Activated B cell treated with CpG ODN at 0.5 μM for 24 hours (primary cell): Measurements from ENCODE around the gene KRT17. TPM values are rescaled to one million over a fixed set of nuclear protein-coding genes. Genes with fewer than 3 reads are reported as not detected.

Source experiments
- ATAC-seq: fragments of 200-7000 bp; cut with Tn5 transposase; one replicate; pipeline ENCODE4 v1.10.0; 2021; ENCODE audit warnings: low read depth, mild to moderate bottlenecking, moderate library complexity
- CTCF ChIA-PET: fragments of 350-600 bp; sonication (Branson Sonifier 250); formaldehyde crosslinking; loops from one replicate; lab custom pipeline; 2021; ENCODE audit warnings: antibody characterized with exemption; lab: Charles Lee
- POLR2A ChIA-PET: fragments of 350-600 bp; sonication (Branson Sonifier 250); formaldehyde crosslinking; loops from one replicate; lab custom pipeline; 2021; ENCODE audit warnings: antibody characterized with exemption; lab: Charles Lee
- DNase-seq: peaks from one replicate; pipeline ENCODE4 v3.0.0; 2022
- H3K27ac Mint-ChIP-seq: one replicate; pipeline ENCODE4 v1.8.0; 2020; ENCODE audit warnings: mixed read lengths
- H3K27me3 Mint-ChIP-seq: one replicate; pipeline ENCODE4 v1.8.0; 2021; ENCODE audit warnings: mixed read lengths
- H3K36me3 Mint-ChIP-seq: one replicate; pipeline ENCODE4 v1.8.0; 2021; ENCODE audit warnings: low read depth, mixed read lengths
- H3K4me1 Mint-ChIP-seq: one replicate; pipeline ENCODE4 v1.8.0; 2021; ENCODE audit warnings: mixed read lengths
- H3K4me3 Mint-ChIP-seq: one replicate; pipeline ENCODE4 v1.8.0; 2020; ENCODE audit warnings: mild to moderate bottlenecking, mixed read lengths
- H3K9me3 Mint-ChIP-seq: one replicate; pipeline ENCODE4 v1.8.0; 2020; ENCODE audit warnings: mixed read lengths
- CTCF ChIP-seq: fragments of 200-600 bp; IDR thresholded peaks from one replicate; pipeline ENCODE4 v1.8.0; 2022; ENCODE audit warnings: antibody characterized with exemption, mild to moderate bottlenecking
- intact Hi-C: fragments of 100-400 bp; cut with micrococcal nuclease; formaldehyde crosslinking; loops from one replicate; pipeline ENCODE4 v1.15.1; 2024
- total RNA-seq: library from RNA; stranded (reverse); gene quantifications from 2 replicates; pipeline ENCODE4 v1.2.3, GENCODE V29; 2022

The KRT17 gene
- total RNA-seq, 1 donor from 2014 or later = not detected

GRCh38 chr17:41639492-41640473 lies 15.4 kb upstream of the KRT17 start:
- TF ChIP-seq CTCF = no peak
- no peak overlapping the region for H3K4me3 Mint-ChIP-seq
- H3K27ac Mint-ChIP-seq = no peak overlapping the region
- ATAC-seq = no peak
- CTCF ChIA-PET = interaction anchor here (0.6 to 1.1 kb wide), 2 partner anchors 9 to 23 kb away, joined by 3 read pairs; no protein-coding TSS in a partner anchor
- H3K9me3 Mint-ChIP-seq = no peaks in the 10 kb centered on the region
- H3K4me1 Mint-ChIP-seq = no peaks in the 10 kb centered on the region
- intact Hi-C loops = no loop called here
- DNase-seq = no peak
- POLR2A ChIA-PET = interaction anchor here (0.5 to 0.7 kb wide), 2 partner anchors 758 to 1106 kb away, joined by 5 read pairs; no protein-coding TSS in a partner anchor
- H3K27me3 Mint-ChIP-seq = peaks cover 4% of the 10 kb centered on the region
- H3K36me3 Mint-ChIP-seq = no peaks in the 10 kb centered on the region

- ATAC-seq = no peak
- POLR2A ChIA-PET = no interaction called here
- intact Hi-C loops = no loop called here
- H3K4me1 Mint-ChIP-seq = no peaks in the 10 kb centered on the region
- no peak for DNase-seq
- CTCF ChIA-PET = interaction anchor here (0.6 kb wide), 1 partner anchor 10 kb away, joined by 3 read pairs; no protein-coding TSS in a partner anchor
- no peaks in the 10 kb centered on the region for H3K36me3 Mint-ChIP-seq
- no peak for TF ChIP-seq CTCF
- peaks cover 4% of the 10 kb centered on the region for H3K27me3 Mint-ChIP-seq
- no peak overlapping the region for H3K27ac Mint-ChIP-seq
- H3K9me3 Mint-ChIP-seq = no peaks in the 10 kb centered on the region
- no peak overlapping the region for H3K4me3 Mint-ChIP-seq
Observed at GRCh38 chr17:41638941-41639340, 14.6 kb upstream of the KRT17 start.

GRCh38 chr17:41638194-41638593 lies 13.8 kb upstream of the KRT17 start:
- POLR2A ChIA-PET = no interaction called here
- no peaks in the 10 kb centered on the region for H3K36me3 Mint-ChIP-seq
- intact Hi-C loops = no loop called here
- no peaks in the 10 kb centered on the region for H3K9me3 Mint-ChIP-seq
- ATAC-seq (no peak), DNase-seq (no peak)
- H3K27me3 Mint-ChIP-seq = peaks cover 4% of the 10 kb centered on the region
- CTCF ChIA-PET = no interaction called here
- no peak for TF ChIP-seq CTCF
- no peak overlapping the region for H3K4me3 Mint-ChIP-seq
- H3K27ac Mint-ChIP-seq = no peak overlapping the region
- no peaks in the 10 kb centered on the region for H3K4me1 Mint-ChIP-seq

GRCh38 chr17:41636652-41637051 lies 12.3 kb upstream of the KRT17 start:
- intact Hi-C loops = no loop called here
- ChIA-PET CTCF (no interaction called here), POLR2A (no interaction called here)
- Mint-ChIP-seq H3K36me3 (no peaks in the 10 kb centered on the region), H3K27me3 (peaks cover 4% of the 10 kb centered on the region), H3K9me3 (no peaks in the 10 kb centered on the region), H3K27ac (no peak overlapping the region), H3K4me1 (no peaks in the 10 kb centered on the region), H3K4me3 (no peak overlapping the region)
- no peak for ATAC-seq
- DNase-seq = no peak
- no peak for TF ChIP-seq CTCF
